CD14-positive monocyte (primary cell): Measurements from ENCODE around the gene SLC46A3. TPM values are rescaled to one million over a fixed set of nuclear protein-coding genes. Genes with fewer than 3 reads are reported as not detected.

Source experiments
- DNase-seq, 3 donors: peaks; one replicate each; pipeline ENCODE4 v3.0.0-alpha.2; 2011 to 2022
- H2AFZ ChIP-seq: 2 replicates; pipeline ENCODE4 v1.6.0; 2012; ENCODE audit warnings: mild to moderate bottlenecking, low read depth, low read length, inconsistent platforms; ENCODE audit not compliant: insufficient read depth, poor library complexity, severe bottlenecking
- H3K27ac ChIP-seq, 2 donors: 1 replicate in 1 of 2; 2 replicates in 1 of 2; pipeline ENCODE4 v1.5.1; 2012 to 2013; ENCODE audit warnings: low read length in 2 of 2, control low read depth in 1 of 2, inconsistent platforms in 1 of 2, low read depth in 1 of 2, mild to moderate bottlenecking in 1 of 2
- H3K27me3 ChIP-seq, 2 donors: one replicate each; pipeline versions ENCODE4 v1.6.0 to v1.6.1; 2011 to 2013; ENCODE audit warnings: low read length in 2 of 2; ENCODE audit not compliant: control insufficient read depth in 2 of 2, insufficient read depth in 2 of 2
- H3K36me3 ChIP-seq, 2 donors: replicated peaks in 1 of 2; 1 replicate in 1 of 2; 2 replicates in 1 of 2; pipeline versions ENCODE4 v1.5.1 to v1.6.1; 2012 to 2013; ENCODE audit warnings: low read length in 2 of 2, control low read depth in 1 of 2, inconsistent platforms in 1 of 2, mild to moderate bottlenecking in 1 of 2; ENCODE audit not compliant: insufficient read depth in 2 of 2, control insufficient read depth in 1 of 2
- H3K4me1 ChIP-seq, 2 donors: 1 replicate in 1 of 2; 2 replicates in 1 of 2; pipeline versions ENCODE4 v1.5.1 to v1.6.1; 2012 to 2013; ENCODE audit warnings: low read length in 2 of 2, control low read depth in 1 of 2, inconsistent platforms in 1 of 2, mild to moderate bottlenecking in 1 of 2, moderate library complexity in 1 of 2; ENCODE audit not compliant: insufficient read depth in 2 of 2, control insufficient read depth in 1 of 2
- H3K4me2 ChIP-seq: replicated peaks from 2 replicates; pipeline ENCODE3; 2012; ENCODE audit warnings: low read length, moderate library complexity, mild to moderate bottlenecking; ENCODE audit not compliant: poor library complexity, severe bottlenecking; ENCODE audit errors: extremely low read depth
- H3K4me3 ChIP-seq, 3 experiments: fragments of 200-600 bp in 1 of 3; sonication (generic) in 1 of 3; replicated peaks in 1 of 3; 1 replicate in 2 of 3; 2 replicates in 1 of 3; pipeline ENCODE4 v1.5.1; 2011 to 2013; ENCODE audit warnings: low read length in 3 of 3, mild to moderate bottlenecking in 3 of 3, control low read depth in 2 of 3, low read depth in 2 of 3, inconsistent platforms in 1 of 3, moderate library complexity in 1 of 3
- H3K79me2 ChIP-seq: 2 replicates; pipeline ENCODE4 v1.6.0; 2012; ENCODE audit warnings: mild to moderate bottlenecking, control low read depth, inconsistent platforms, low read length, moderate library complexity; ENCODE audit not compliant: insufficient read depth
- H3K9ac ChIP-seq: 2 replicates; pipeline ENCODE4 v1.6.0; 2017; ENCODE audit warnings: low read length, mild to moderate bottlenecking; ENCODE audit not compliant: insufficient read depth, poor library complexity, severe bottlenecking
- H3K9me3 ChIP-seq, 2 donors: replicated peaks in 1 of 2; 1 replicate in 1 of 2; 2 replicates in 1 of 2; pipeline versions ENCODE4 v1.5.1 to v1.6.1; 2012 to 2013; ENCODE audit warnings: low read length in 2 of 2, control low read depth in 1 of 2; ENCODE audit not compliant: control insufficient read depth in 1 of 2, insufficient read depth in 1 of 2
- H4K20me1 ChIP-seq: 2 replicates; pipeline ENCODE4 v1.6.0; 2012; ENCODE audit warnings: mild to moderate bottlenecking, low read length, control low read depth, moderate library complexity; ENCODE audit not compliant: insufficient read depth
- H3K27ac Mint-ChIP-seq, 7 donors: one replicate each; pipeline ENCODE4 v1.8.0; 2020; ENCODE audit warnings: mild to moderate bottlenecking in 7 of 7, mixed read lengths in 7 of 7, moderate library complexity in 6 of 7, inconsistent platforms in 2 of 7
- H3K27me3 Mint-ChIP-seq, 3 donors: one replicate each; pipeline ENCODE4 v1.8.0; 2021 to 2022; ENCODE audit warnings: low read depth in 3 of 3, mild to moderate bottlenecking in 3 of 3, mixed read lengths in 3 of 3, moderate library complexity in 3 of 3, inconsistent platforms in 1 of 3
- H3K36me3 Mint-ChIP-seq, 2 donors: one replicate each; pipeline ENCODE4 v1.8.0; 2020; ENCODE audit warnings: mixed read lengths in 2 of 2, inconsistent platforms in 1 of 2, mild to moderate bottlenecking in 1 of 2
- H3K4me1 Mint-ChIP-seq: one replicate; pipeline ENCODE4 v1.8.0; 2020; ENCODE audit warnings: mild to moderate bottlenecking, mixed read lengths
- H3K4me3 Mint-ChIP-seq, 2 donors: one replicate each; pipeline ENCODE4 v1.8.0; 2020; ENCODE audit warnings: mild to moderate bottlenecking in 2 of 2, mixed read lengths in 2 of 2, moderate library complexity in 1 of 2
- H3K9me3 Mint-ChIP-seq, 7 donors: one replicate each; pipeline ENCODE4 v1.8.0; 2020 to 2022; ENCODE audit warnings: mixed read lengths in 7 of 7, mild to moderate bottlenecking in 6 of 7, moderate library complexity in 6 of 7, inconsistent platforms in 2 of 7
- WGBS: methylation state at CpG from one replicate; pipeline ENCODE4 v1.1.5; 2013; ENCODE audit warnings: missing lambda C conversion rate; ENCODE audit not compliant: insufficient coverage; 5-methylcytosine and 5-hydroxymethylcytosine counted together
- intact Hi-C, 2 donors: fragments of 100-400 bp; cut with micrococcal nuclease; formaldehyde crosslinking; loops; one replicate each; pipeline versions ENCODE4 v1.15.0 to v1.15.1; 2023
- polyA plus RNA-seq, 3 donors: library from polyadenylated mRNA; depleted of rRNA in 1 of 3; unstranded in 2 of 3; stranded (reverse) in 1 of 3; fragments of 300-500 nt in 2 of 3; fragments of >200 nt in 1 of 3; fragmentation: Illumina TruSeq in 2 of 3; gene quantifications; 1 replicate in 2 of 3; 2 replicates in 1 of 3; pipeline ENCODE4 v1.2.3, GENCODE V29; 2012 to 2021
- TF ChIP-seq, protein P1 (sequence below): fragments of 200-600 bp; IDR thresholded peaks from one replicate; pipeline ENCODE4 v1.8.0; 2022; ENCODE audit warnings: antibody characterized with exemption, mild to moderate bottlenecking

Gene SLC46A3
- polyA plus RNA-seq, 3 donors = 8.2 to 21.1 (median 13.8) TPM

DNA sequence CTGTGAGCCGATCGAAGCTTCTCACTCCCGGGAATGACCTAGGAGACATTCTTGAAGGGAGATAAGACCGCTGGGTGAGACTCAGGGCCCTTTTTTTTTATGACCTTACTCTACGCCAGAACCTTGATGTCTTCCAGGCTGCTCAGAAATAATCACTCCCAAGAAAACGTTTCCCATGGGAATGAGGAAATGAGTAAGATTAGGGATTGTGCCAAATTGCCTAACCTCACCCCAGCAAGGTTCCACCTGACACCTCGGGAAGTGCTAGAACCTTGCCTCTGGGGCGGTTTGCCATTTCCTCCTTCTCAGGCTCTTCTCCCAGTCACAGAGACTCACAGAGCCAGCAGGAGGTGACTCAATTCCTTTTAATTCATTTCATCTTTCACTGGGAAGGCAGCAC is 2.3 kb downstream of the SLC46A3 start:
- Histone ChIP-seq H4K20me1 (no peaks in the 10 kb centered on the region), H3K36me3 (peaks cover 7 to 20% of the 10 kb centered on the region in 2 donors), H3K79me2 (peaks cover 6% of the 10 kb centered on the region), H3K9ac (no peak overlapping the region), H2AFZ (no peak overlapping the region), H3K4me1 (peaks cover 24 to 27% of the 10 kb centered on the region in 2 donors), H3K27me3 (no peaks in the 10 kb centered on the region), H3K4me3 (no peak overlapping the region), H3K4me2 (no peak overlapping the region), H3K27ac (no peak overlapping the region), H3K9me3 (no peaks in the 10 kb centered on the region)
- intact Hi-C loops = loop anchor here in 1 of 2 donors (5.0 to 10.0 kb wide), 2 partner anchors 44 to 62 kb away; partner anchors contain the start of gene POMP
- DNase-seq = peak in 2 of 3 donors; percentile 8 to 44
- TF ChIP-seq, protein P1, sequence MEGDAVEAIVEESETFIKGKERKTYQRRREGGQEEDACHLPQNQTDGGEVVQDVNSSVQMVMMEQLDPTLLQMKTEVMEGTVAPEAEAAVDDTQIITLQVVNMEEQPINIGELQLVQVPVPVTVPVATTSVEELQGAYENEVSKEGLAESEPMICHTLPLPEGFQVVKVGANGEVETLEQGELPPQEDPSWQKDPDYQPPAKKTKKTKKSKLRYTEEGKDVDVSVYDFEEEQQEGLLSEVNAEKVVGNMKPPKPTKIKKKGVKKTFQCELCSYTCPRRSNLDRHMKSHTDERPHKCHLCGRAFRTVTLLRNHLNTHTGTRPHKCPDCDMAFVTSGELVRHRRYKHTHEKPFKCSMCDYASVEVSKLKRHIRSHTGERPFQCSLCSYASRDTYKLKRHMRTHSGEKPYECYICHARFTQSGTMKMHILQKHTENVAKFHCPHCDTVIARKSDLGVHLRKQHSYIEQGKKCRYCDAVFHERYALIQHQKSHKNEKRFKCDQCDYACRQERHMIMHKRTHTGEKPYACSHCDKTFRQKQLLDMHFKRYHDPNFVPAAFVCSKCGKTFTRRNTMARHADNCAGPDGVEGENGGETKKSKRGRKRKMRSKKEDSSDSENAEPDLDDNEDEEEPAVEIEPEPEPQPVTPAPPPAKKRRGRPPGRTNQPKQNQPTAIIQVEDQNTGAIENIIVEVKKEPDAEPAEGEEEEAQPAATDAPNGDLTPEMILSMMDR = no peak
- peaks cover 27% of the 10 kb centered on the region for H3K4me1 Mint-ChIP-seq
- H3K36me3 Mint-ChIP-seq = peaks cover 25 to 26% of the 10 kb centered on the region in 2 donors
- WGBS = 18% methylated on average over 2 of the region's 8 CpGs
- no peak overlapping the region for H3K4me3 Mint-ChIP-seq
- H3K27me3 Mint-ChIP-seq = peaks cover 0 to 4% (median 3%) of the 10 kb centered on the region in 3 donors
- H3K9me3 Mint-ChIP-seq = no peaks in the 10 kb centered on the region
- peak overlapping the region in 1 of 7 donors; percentile 59 for H3K27ac Mint-ChIP-seq

DNA sequence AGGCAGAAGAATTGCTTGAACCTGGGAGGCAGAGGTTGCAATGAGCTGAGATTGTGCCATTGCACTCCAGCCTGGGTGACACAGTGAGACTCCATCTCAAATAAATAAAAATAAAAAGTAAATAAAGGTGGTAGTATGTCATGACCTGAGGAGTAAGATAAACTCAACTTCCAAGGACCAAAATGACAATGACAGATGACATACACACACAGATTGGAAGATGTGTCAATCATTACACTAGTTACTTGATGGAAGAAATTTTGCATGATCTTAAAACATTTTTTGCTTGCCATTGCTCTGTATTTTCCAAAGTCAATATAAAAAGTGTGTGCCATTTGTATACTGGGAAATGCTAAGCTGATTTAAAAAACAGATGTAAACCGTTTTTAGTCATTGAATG is 4.1 kb downstream of the SLC46A3 start:
- no peak overlapping the region for H3K4me3 Mint-ChIP-seq
- intact Hi-C loops = loop anchor here in 1 of 2 donors (5.0 to 10.0 kb wide), 2 partner anchors 42 to 60 kb away; partner anchors contain the start of gene POMP
- no peaks in the 10 kb centered on the region for H3K27me3 ChIP-seq
- H3K27ac ChIP-seq = no peak overlapping the region
- H3K4me3 ChIP-seq = no peak overlapping the region
- peaks cover 27% of the 10 kb centered on the region for H3K4me1 Mint-ChIP-seq
- peaks cover 0 to 3% (median 0%) of the 10 kb centered on the region in 3 donors for H3K27me3 Mint-ChIP-seq
- peaks cover 33 to 35% of the 10 kb centered on the region in 2 donors for H3K36me3 Mint-ChIP-seq
- no peak overlapping the region for H3K4me2 ChIP-seq
- H3K36me3 ChIP-seq = peaks cover 7 to 29% of the 10 kb centered on the region in 2 donors
- DNase-seq = no peak
- WGBS = 80% methylated on average over 1 of the region's 1 CpG
- no peak overlapping the region for H2AFZ ChIP-seq
- no peaks in the 10 kb centered on the region for H3K9me3 ChIP-seq
- no peak overlapping the region for H3K27ac Mint-ChIP-seq
- no peaks in the 10 kb centered on the region for H4K20me1 ChIP-seq
- H3K79me2 ChIP-seq = peaks cover 6% of the 10 kb centered on the region
- peaks cover 0 to under 1% (median 0%) of the 10 kb centered on the region in 7 donors for H3K9me3 Mint-ChIP-seq
- no peak overlapping the region for H3K9ac ChIP-seq
- H3K4me1 ChIP-seq = peaks cover 24 to 27% of the 10 kb centered on the region in 2 donors
- TF ChIP-seq, protein P1 = no peak
